Endothelial cell of umbilical vein (primary cell): Measurements from ENCODE around the gene NECTIN4. TPM values are rescaled to one million over a fixed set of nuclear protein-coding genes. Genes with fewer than 3 reads are reported as not detected.
A peak's percentile ranks its signal among the peaks of the same experiment; 100 is the strongest.

Source experiments
- BruUV-seq: library from RNA; stranded (reverse); fragments of 400-500 nt; replicated peaks from 2 replicates; lab custom pipeline; 2021; lab: Mats Ljungman, UMichigan
- CTCF ChIA-PET: fragments of 300-600, 350-600 bp; sonication (Branson Sonifier 250); formaldehyde crosslinking; loops from one replicate; lab custom pipeline; 2021; ENCODE audit warnings: antibody characterized with exemption, inconsistent platforms; lab: Charles Lee
- POLR2A ChIA-PET: fragments of 300-600, 350-600 bp; sonication (Branson Sonifier 250); formaldehyde crosslinking; loops from one replicate; lab custom pipeline; 2021; ENCODE audit warnings: antibody characterized with exemption, inconsistent platforms; lab: Charles Lee
- DNase-seq: peaks from one replicate; pipeline ENCODE4 v3.0.0-alpha.2; 2011; ENCODE audit warnings: low read depth, low spot score
- FAIRE-seq: peaks from 2 replicates; lab custom pipeline; 2011; peaks lifted over from hg19 to GRCh38; lab: Jason Lieb, UNC
- H2AFZ ChIP-seq: 2 replicates; pipeline ENCODE4 v1.6.0; 2012; ENCODE audit warnings: low read depth, low read length, control low read depth, inconsistent platforms
- H3K27ac ChIP-seq: 2 replicates; pipeline ENCODE4 v1.5.1; 2011; ENCODE audit warnings: low read depth, mild to moderate bottlenecking, control low read depth, low read length, moderate library complexity; ENCODE audit not compliant: insufficient read depth
- H3K27me3 ChIP-seq, 2 experiments: 2 replicates each; pipeline versions ENCODE4 v1.6.0 to v1.6.1; 2011; ENCODE audit warnings: low read length in 2 of 2, mixed read lengths in 1 of 2; ENCODE audit not compliant: control insufficient read depth in 2 of 2, insufficient read depth in 2 of 2
- H3K36me3 ChIP-seq, 2 experiments: 2 replicates in 1 of 2; 3 replicates in 1 of 2; pipeline ENCODE4 v1.5.1; 2011; ENCODE audit warnings: low read length in 2 of 2, mild to moderate bottlenecking in 1 of 2, moderate library complexity in 1 of 2; ENCODE audit not compliant: control insufficient read depth in 2 of 2, insufficient read depth in 2 of 2; ENCODE audit errors: extremely low read depth in 1 of 2
- H3K4me1 ChIP-seq: 3 replicates; pipeline ENCODE4 v1.5.1; 2011; ENCODE audit warnings: mild to moderate bottlenecking, low read length; ENCODE audit not compliant: control insufficient read depth, insufficient read depth; ENCODE audit errors: extremely low read depth
- H3K4me2 ChIP-seq: 2 replicates; pipeline ENCODE4 v1.6.1; 2011; ENCODE audit warnings: low read length, control low read depth, mixed read lengths; ENCODE audit not compliant: insufficient read depth
- H3K4me3 ChIP-seq, 3 experiments: fragments of 200-600 bp in 1 of 3; sonication (generic), shearing (Covaris generic) in 1 of 3; replicated peaks in 1 of 3; 2 replicates each; pipeline ENCODE4 v1.5.1; 2011 to 2016; ENCODE audit warnings: control low read depth in 3 of 3, low read length in 3 of 3, mild to moderate bottlenecking in 2 of 3, inconsistent platforms in 1 of 3, low read depth in 1 of 3, moderate library complexity in 1 of 3; ENCODE audit not compliant: insufficient read depth in 1 of 3
- H3K79me2 ChIP-seq: 2 replicates; pipeline ENCODE4 v1.6.0; 2012; ENCODE audit warnings: low read length, inconsistent platforms; ENCODE audit not compliant: control insufficient read depth, insufficient read depth
- H3K9ac ChIP-seq: replicated peaks from 2 replicates; pipeline ENCODE3; 2011; ENCODE audit warnings: low read length, control low read depth; ENCODE audit not compliant: insufficient read depth; ENCODE audit errors: extremely low read depth
- H3K9me1 ChIP-seq: replicated peaks from 3 replicates; pipeline ENCODE4 v1.6.0; 2011; ENCODE audit warnings: mild to moderate bottlenecking, low read length; ENCODE audit not compliant: control insufficient read depth, insufficient read depth; ENCODE audit errors: extremely low read depth
- H3K9me3 ChIP-seq: replicated peaks from 2 replicates; pipeline ENCODE4 v1.5.1; 2012; ENCODE audit warnings: low read length, inconsistent platforms; ENCODE audit not compliant: control insufficient read depth, insufficient read depth
- H4K20me1 ChIP-seq: replicated peaks from 2 replicates; pipeline ENCODE3; 2011; ENCODE audit warnings: mild to moderate bottlenecking, low read length; ENCODE audit not compliant: control insufficient read depth, insufficient read depth; ENCODE audit errors: extremely low read depth
- CTCF ChIP-seq, 2 donors: IDR thresholded peaks; 1 replicate in 1 of 2; 2 replicates in 1 of 2; pipeline ENCODE4 v1.5.1; 2011; ENCODE audit warnings: low read length in 2 of 2, mild to moderate bottlenecking in 2 of 2, moderate library complexity in 2 of 2, control low read depth in 1 of 2, inconsistent platforms in 1 of 2, low read depth in 1 of 2; ENCODE audit not compliant: insufficient read depth in 1 of 2; ENCODE audit errors: extremely low read depth in 1 of 2
- EZH2 ChIP-seq: IDR thresholded peaks from 2 replicates; pipeline ENCODE4 v1.6.1; 2012; ENCODE audit warnings: borderline replicate concordance, low read depth, mild to moderate bottlenecking, moderate library complexity, low read length, inconsistent platforms; ENCODE audit not compliant: severe bottlenecking
- FOS ChIP-seq: IDR thresholded peaks from 2 replicates; pipeline ENCODE4 v1.6.1; 2011; ENCODE audit warnings: mild to moderate bottlenecking, low read length, moderate library complexity, borderline replicate concordance; ENCODE audit not compliant: insufficient read depth
- GATA2 ChIP-seq: IDR thresholded peaks from 2 replicates; pipeline ENCODE4 v1.7.0; 2011; ENCODE audit warnings: low read depth, mild to moderate bottlenecking, moderate library complexity, mixed read lengths, low read length; ENCODE audit not compliant: insufficient read length, insufficient read depth
- JUN ChIP-seq: IDR thresholded peaks from 2 replicates; pipeline ENCODE4 v1.6.1; 2011; ENCODE audit warnings: borderline replicate concordance, low read depth; ENCODE audit not compliant: insufficient read length, insufficient read depth
- MAX ChIP-seq: IDR thresholded peaks from 2 replicates; pipeline ENCODE4 v1.6.1; 2011; ENCODE audit not compliant: insufficient read depth, insufficient read length
- MYC ChIP-seq: IDR thresholded peaks from one replicate; pipeline ENCODE4 v1.6.1; 2011; ENCODE audit warnings: mild to moderate bottlenecking, low read depth, low read length
- POLR2A ChIP-seq: IDR thresholded peaks from 2 replicates; pipeline ENCODE4 v1.6.1; 2012; ENCODE audit warnings: low read depth, mild to moderate bottlenecking, control low read depth, low read length
- POLR2AphosphoS5 ChIP-seq: IDR thresholded peaks from 2 replicates; pipeline ENCODE4 v1.6.1; 2012; ENCODE audit warnings: low read depth, mild to moderate bottlenecking, control low read depth, low read length, moderate library complexity; ENCODE audit not compliant: insufficient read depth
- dilution Hi-C: fragments of 300-500 bp; cut with MboI; formaldehyde crosslinking; loops from one replicate; pipeline ENCODE4 v1.15.0; 2019; ENCODE audit warnings: low sequenced_read_pairs; ENCODE audit not compliant: extremely low pct_ligation_motif_present
- intact Hi-C: fragments of 100-400 bp; cut with micrococcal nuclease; formaldehyde crosslinking; loops from one replicate; pipeline ENCODE4 v1.10.0; 2022
- polyA plus RNA-seq, 4 experiments: library from polyadenylated mRNA; depleted of rRNA in 3 of 4; stranded (reverse) in 3 of 4; unstranded in 1 of 4; fragments of >200 nt; gene quantifications; 2 replicates each; pipeline versions ENCODE4 v1.2.1 to v1.2.3, GENCODE V29; 2011 to 2012; ENCODE audit warnings: missing spikeins in 1 of 4
- total RNA-seq: library from RNA; stranded (reverse); gene quantifications from 2 replicates; pipeline ENCODE4 v1.2.3, GENCODE V29; 2021

NECTIN4 gene
- total and polyA plus RNA-seq, 2 donors (not counting 3 experiments of a cell fraction or from before 2014, with no cell fraction given): 0.15 to 0.58 TPM

GRCh38 chr1:161082996-161083747, 6.2 kb downstream of the NECTIN4 start:
- BruUV-seq: no TSS peak
- H3K9ac ChIP-seq: no peak overlapping the region
- ChIA-PET CTCF (interaction anchor here (1.9 kb wide), 1 partner anchor 86 kb away, joined by 5 read pairs; no protein-coding TSS in a partner anchor), POLR2A (no interaction called here)
- intact Hi-C loops: no loop called here
- DNase-seq (no peak), FAIRE-seq (peak; percentile 59)
- H3K79me2 ChIP-seq: no peaks in the 10 kb centered on the region
- no peaks in the 10 kb centered on the region for H3K9me1 ChIP-seq
- TF ChIP-seq FOS (no peak), JUN (peak; percentile 31)
- no peaks in the 10 kb centered on the region for H3K9me3 ChIP-seq
- dilution Hi-C loops: no loop called here
- no peaks in the 10 kb centered on the region for H3K27me3 ChIP-seq
- no peaks in the 10 kb centered on the region for H3K36me3 ChIP-seq
- no peak overlapping the region for H3K4me3 ChIP-seq
- H4K20me1 ChIP-seq: no peaks in the 10 kb centered on the region
- no peak overlapping the region for H3K4me2 ChIP-seq
- H3K4me1 ChIP-seq: no peaks in the 10 kb centered on the region
- no peak overlapping the region for H3K27ac ChIP-seq
- H2AFZ ChIP-seq: no peak overlapping the region

GRCh38 chr1:161082483-161082882, 6.9 kb downstream of the NECTIN4 start:
- dilution Hi-C loops (no loop called here), intact Hi-C loops (no loop called here)
- POLR2A ChIA-PET: no interaction called here
- no peak overlapping the region for H3K27ac ChIP-seq
- TF ChIP-seq EZH2: no peak
- TF ChIP-seq MYC: no peak
- no peak for TF ChIP-seq FOS
- TF ChIP-seq POLR2A: no peak
- no peak for TF ChIP-seq JUN
- no peak for TF ChIP-seq POLR2AphosphoS5
- no peak for TF ChIP-seq GATA2
- TF ChIP-seq MAX: no peak
- no peak for TF ChIP-seq CTCF (IDR thresholded peaks at IDR 0.05; ENCODE audit: extremely low read depth in 1 of 2, insufficient read depth in 1 of 2, low read depth in 1 of 2, low read length in 2 of 2)
- H3K36me3 ChIP-seq: no peaks in the 10 kb centered on the region
- no peaks in the 10 kb centered on the region for H3K4me1 ChIP-seq
- CTCF ChIA-PET: interaction anchor here (1.1 kb wide), 1 partner anchor 15 kb away, joined by 3 read pairs; the partner anchor contains the start of gene KLHDC9
- H4K20me1 ChIP-seq: no peaks in the 10 kb centered on the region
- no peak overlapping the region for H3K4me2 ChIP-seq
- no peak for DNase-seq
- H2AFZ ChIP-seq: no peak overlapping the region
- no peaks in the 10 kb centered on the region for H3K79me2 ChIP-seq
- H3K27me3 ChIP-seq: no peaks in the 10 kb centered on the region
- H3K9ac ChIP-seq: no peak overlapping the region
- no peak for FAIRE-seq
- H3K4me3 ChIP-seq: no peak overlapping the region
- no peaks in the 10 kb centered on the region for H3K9me1 ChIP-seq
- BruUV-seq: no TSS peak
- H3K9me3 ChIP-seq: no peaks in the 10 kb centered on the region
